ENCODE data around the gene RFX6. TPM values are rescaled to one million over a fixed set of nuclear protein-coding genes. Genes with fewer than 3 reads are reported as not detected.

RFX6 gene
- total RNA-seq, 1 experiment from 2014 or later: not detected

- DNase-seq (ENCODE audit: extremely low read depth, low read depth): no peak
Measured at GRCh38 chr6:116966675-116967576, 89.9 kb downstream of the RFX6 start.

GRCh38 chr6:116969211-116969863 lies 92.3 kb downstream of the RFX6 start:
- peak; percentile 52 for DNase-seq (ENCODE audit: extremely low read depth, low read depth)

GRCh38 chr6:116971959-116972358 lies 94.9 kb downstream of the RFX6 start:
- DNase-seq (ENCODE audit: extremely low read depth, low read depth): peak; percentile 44

GRCh38 chr6:116973976-116974375 lies 96.9 kb downstream of the RFX6 start:
- DNase-seq (ENCODE audit: extremely low read depth, low read depth): no peak

GRCh38 chr6:116974526-116975316 lies 97.7 kb downstream of the RFX6 start:
- DNase-seq (ENCODE audit: extremely low read depth, low read depth): no peak

- no peak for DNase-seq (ENCODE audit: extremely low read depth, low read depth)
Measured at GRCh38 chr6:116975600-116975999, 98.6 kb downstream of the RFX6 start.

GRCh38 chr6:116979560-116979959 lies 102.5 kb downstream of the RFX6 start:
- DNase-seq (ENCODE audit: extremely low read depth, low read depth): no peak

Other genes with a start within 250 kb of the RFX6 start
- gene ZUP1, start 208.5 kb upstream of the RFX6 start, total RNA-seq (2014; rRNA removed; shearing (Covaris generic)): 9.9 and 11.8 TPM in 2 replicates
- gene KPNA5, start 196.0 kb upstream of the RFX6 start, total RNA-seq (2014; rRNA removed; shearing (Covaris generic)): 5.3 and 6.1 TPM in 2 replicates
- 0.32 TPM in 1 of 2 replicates, not detected in the other for gene FAM162B, start 111.5 kb upstream of the RFX6 start, total RNA-seq (2014; rRNA removed; shearing (Covaris generic))
- not detected in 2 replicates for gene GPRC6A, start 48.2 kb upstream of the RFX6 start, total RNA-seq (2014; rRNA removed; shearing (Covaris generic))

Measured in NCI-H460 (cell line).